ENCODE measurements around the gene FAM78B.

The FAM78B gene

GRCh38 chr1:166080967-166081870, 85.6 kb downstream of the FAM78B start:
- H3K27me3 ChIP-seq (ENCODE audit: control insufficient read depth in 5 of 5, insufficient read depth in 4 of 5, low read length in 5 of 5) = no peaks in the 10 kb centered on the region
- H3K4me1 ChIP-seq (ENCODE audit: control insufficient read depth in 5 of 5, insufficient read depth in 5 of 5, low read length in 5 of 5) = peaks cover 0 to 17% (median 11%) of the 10 kb centered on the region in 5 donors
- no peaks in the 10 kb centered on the region for H3K36me3 ChIP-seq (ENCODE audit: control insufficient read depth in 5 of 5, insufficient read depth in 5 of 5, low read length in 5 of 5)
- no peak overlapping the region for H3K9ac ChIP-seq (ENCODE audit: low read length in 5 of 5)
- H3K4me3 ChIP-seq (ENCODE audit: low read depth in 1 of 5, low read length in 5 of 5) = peak overlapping the region in 3 of 5 donors; percentile 7 to 38 (median 27)
- H3K27ac ChIP-seq (ENCODE audit: low read depth, low read length) = no peak overlapping the region
- no peaks in the 10 kb centered on the region for H3K9me3 ChIP-seq (ENCODE audit: control insufficient read depth in 5 of 5, low read length in 5 of 5)

- Histone ChIP-seq H3K27ac (ENCODE audit: low read depth, low read length) (no peak overlapping the region), H3K4me1 (ENCODE audit: control insufficient read depth in 5 of 5, insufficient read depth in 5 of 5, low read length in 5 of 5) (peaks cover 0 to 17% (median 11%) of the 10 kb centered on the region in 5 donors), H3K27me3 (ENCODE audit: control insufficient read depth in 5 of 5, insufficient read depth in 4 of 5, low read length in 5 of 5) (no peaks in the 10 kb centered on the region), H3K4me3 (ENCODE audit: low read depth in 1 of 5, low read length in 5 of 5) (peak overlapping the region in 3 of 5 donors; percentile 7 to 38 (median 27)), H3K9ac (ENCODE audit: low read length in 5 of 5) (no peak overlapping the region), H3K36me3 (ENCODE audit: control insufficient read depth in 5 of 5, insufficient read depth in 5 of 5, low read length in 5 of 5) (no peaks in the 10 kb centered on the region), H3K9me3 (ENCODE audit: control insufficient read depth in 5 of 5, low read length in 5 of 5) (no peaks in the 10 kb centered on the region)
Measured at GRCh38 chr1:166080277-166080966, 86.4 kb downstream of the FAM78B start.

GRCh38 chr1:166079276-166079675, 87.5 kb downstream of the FAM78B start:
- Histone ChIP-seq H3K27me3 (ENCODE audit: control insufficient read depth in 5 of 5, insufficient read depth in 4 of 5, low read length in 5 of 5) (no peaks in the 10 kb centered on the region), H3K4me1 (ENCODE audit: control insufficient read depth in 5 of 5, insufficient read depth in 5 of 5, low read length in 5 of 5) (peaks cover 0 to 17% (median 11%) of the 10 kb centered on the region in 5 donors), H3K27ac (ENCODE audit: low read depth, low read length) (no peak overlapping the region), H3K36me3 (ENCODE audit: control insufficient read depth in 5 of 5, insufficient read depth in 5 of 5, low read length in 5 of 5) (no peaks in the 10 kb centered on the region), H3K9me3 (ENCODE audit: control insufficient read depth in 5 of 5, low read length in 5 of 5) (no peaks in the 10 kb centered on the region), H3K4me3 (ENCODE audit: low read depth in 1 of 5, low read length in 5 of 5) (no peak overlapping the region), H3K9ac (ENCODE audit: low read length in 5 of 5) (no peak overlapping the region)

- Histone ChIP-seq H3K27me3 (ENCODE audit: control insufficient read depth in 5 of 5, insufficient read depth in 4 of 5, low read length in 5 of 5) (no peaks in the 10 kb centered on the region), H3K4me1 (ENCODE audit: control insufficient read depth in 5 of 5, insufficient read depth in 5 of 5, low read length in 5 of 5) (no peaks in the 10 kb centered on the region), H3K9me3 (ENCODE audit: control insufficient read depth in 5 of 5, low read length in 5 of 5) (no peaks in the 10 kb centered on the region), H3K9ac (ENCODE audit: low read length in 5 of 5) (no peak overlapping the region), H3K27ac (ENCODE audit: low read depth, low read length) (no peak overlapping the region), H3K4me3 (ENCODE audit: low read depth in 1 of 5, low read length in 5 of 5) (no peak overlapping the region), H3K36me3 (ENCODE audit: control insufficient read depth in 5 of 5, insufficient read depth in 5 of 5, low read length in 5 of 5) (peaks cover 0 to 2% (median 0%) of the 10 kb centered on the region in 5 donors)
Measured at GRCh38 chr1:166073489-166073888, 93.3 kb downstream of the FAM78B start.

- H3K9ac ChIP-seq (ENCODE audit: low read length in 5 of 5) = no peak overlapping the region
- H3K36me3 ChIP-seq (ENCODE audit: control insufficient read depth in 5 of 5, insufficient read depth in 5 of 5, low read length in 5 of 5) = peaks cover 0 to 2% (median 0%) of the 10 kb centered on the region in 5 donors
- no peaks in the 10 kb centered on the region for H3K27me3 ChIP-seq (ENCODE audit: control insufficient read depth in 5 of 5, insufficient read depth in 4 of 5, low read length in 5 of 5)
- H3K9me3 ChIP-seq (ENCODE audit: control insufficient read depth in 5 of 5, low read length in 5 of 5) = no peaks in the 10 kb centered on the region
- no peak overlapping the region for H3K27ac ChIP-seq (ENCODE audit: low read depth, low read length)
- H3K4me3 ChIP-seq (ENCODE audit: low read depth in 1 of 5, low read length in 5 of 5) = no peak overlapping the region
- H3K4me1 ChIP-seq (ENCODE audit: control insufficient read depth in 5 of 5, insufficient read depth in 5 of 5, low read length in 5 of 5) = peaks cover 0 to 5% (median 3%) of the 10 kb centered on the region in 5 donors
Measured at GRCh38 chr1:166069390-166069789, 97.4 kb downstream of the FAM78B start.

- Histone ChIP-seq H3K4me3 (ENCODE audit: low read depth in 1 of 5, low read length in 5 of 5) (no peak overlapping the region), H3K27me3 (ENCODE audit: control insufficient read depth in 5 of 5, insufficient read depth in 4 of 5, low read length in 5 of 5) (no peaks in the 10 kb centered on the region), H3K9me3 (ENCODE audit: control insufficient read depth in 5 of 5, low read length in 5 of 5) (no peaks in the 10 kb centered on the region), H3K27ac (ENCODE audit: low read depth, low read length) (no peak overlapping the region), H3K4me1 (ENCODE audit: control insufficient read depth in 5 of 5, insufficient read depth in 5 of 5, low read length in 5 of 5) (peaks cover 0 to 15% (median 11%) of the 10 kb centered on the region in 5 donors), H3K9ac (ENCODE audit: low read length in 5 of 5) (no peak overlapping the region), H3K36me3 (ENCODE audit: control insufficient read depth in 5 of 5, insufficient read depth in 5 of 5, low read length in 5 of 5) (peaks cover 0 to 2% (median 0%) of the 10 kb centered on the region in 5 donors)
Measured at GRCh38 chr1:166066107-166066506, 100.7 kb downstream of the FAM78B start.

GRCh38 chr1:166064951-166065350, 101.8 kb downstream of the FAM78B start:
- no peak overlapping the region for H3K27ac ChIP-seq (ENCODE audit: low read depth, low read length)
- H3K27me3 ChIP-seq (ENCODE audit: control insufficient read depth in 5 of 5, insufficient read depth in 4 of 5, low read length in 5 of 5) = no peaks in the 10 kb centered on the region
- H3K36me3 ChIP-seq (ENCODE audit: control insufficient read depth in 5 of 5, insufficient read depth in 5 of 5, low read length in 5 of 5) = no peaks in the 10 kb centered on the region

GRCh38 chr1:166064313-166064926, 102.4 kb downstream of the FAM78B start:
- Histone ChIP-seq H3K4me3 (ENCODE audit: low read depth in 1 of 5, low read length in 5 of 5) (no peak overlapping the region), H3K27ac (ENCODE audit: low read depth, low read length) (no peak overlapping the region), H3K36me3 (ENCODE audit: control insufficient read depth in 5 of 5, insufficient read depth in 5 of 5, low read length in 5 of 5) (no peaks in the 10 kb centered on the region), H3K9me3 (ENCODE audit: control insufficient read depth in 5 of 5, low read length in 5 of 5) (no peaks in the 10 kb centered on the region), H3K27me3 (ENCODE audit: control insufficient read depth in 5 of 5, insufficient read depth in 4 of 5, low read length in 5 of 5) (no peaks in the 10 kb centered on the region), H3K4me1 (ENCODE audit: control insufficient read depth in 5 of 5, insufficient read depth in 5 of 5, low read length in 5 of 5) (peaks cover 0 to 15% (median 11%) of the 10 kb centered on the region in 5 donors), H3K9ac (ENCODE audit: low read length in 5 of 5) (peak overlapping the region in 1 of 5 donors; percentile 4)

More at GRCh38 chr1:166064951-166065350, 101.8 kb downstream of the FAM78B start:
- no peak overlapping the region for H3K9ac ChIP-seq (ENCODE audit: low read length in 5 of 5)
- H3K9me3 ChIP-seq (ENCODE audit: control insufficient read depth in 5 of 5, low read length in 5 of 5) = no peaks in the 10 kb centered on the region
- peaks cover 0 to 15% (median 11%) of the 10 kb centered on the region in 5 donors for H3K4me1 ChIP-seq (ENCODE audit: control insufficient read depth in 5 of 5, insufficient read depth in 5 of 5, low read length in 5 of 5)
- no peak overlapping the region for H3K4me3 ChIP-seq (ENCODE audit: low read depth in 1 of 5, low read length in 5 of 5)

- H3K9ac ChIP-seq (ENCODE audit: low read length in 5 of 5) = peak overlapping the region in 1 of 5 donors; percentile 4
- no peak overlapping the region for H3K4me3 ChIP-seq (ENCODE audit: low read depth in 1 of 5, low read length in 5 of 5)
- peaks cover 0 to 15% (median 11%) of the 10 kb centered on the region in 5 donors for H3K4me1 ChIP-seq (ENCODE audit: control insufficient read depth in 5 of 5, insufficient read depth in 5 of 5, low read length in 5 of 5)
- no peaks in the 10 kb centered on the region for H3K9me3 ChIP-seq (ENCODE audit: control insufficient read depth in 5 of 5, low read length in 5 of 5)
- no peak overlapping the region for H3K27ac ChIP-seq (ENCODE audit: low read depth, low read length)
- no peaks in the 10 kb centered on the region for H3K27me3 ChIP-seq (ENCODE audit: control insufficient read depth in 5 of 5, insufficient read depth in 4 of 5, low read length in 5 of 5)
- H3K36me3 ChIP-seq (ENCODE audit: control insufficient read depth in 5 of 5, insufficient read depth in 5 of 5, low read length in 5 of 5) = no peaks in the 10 kb centered on the region
Measured at GRCh38 chr1:166063701-166064100, 103.1 kb downstream of the FAM78B start.
